ENCODE results near the gene HIRA.

DNA sequence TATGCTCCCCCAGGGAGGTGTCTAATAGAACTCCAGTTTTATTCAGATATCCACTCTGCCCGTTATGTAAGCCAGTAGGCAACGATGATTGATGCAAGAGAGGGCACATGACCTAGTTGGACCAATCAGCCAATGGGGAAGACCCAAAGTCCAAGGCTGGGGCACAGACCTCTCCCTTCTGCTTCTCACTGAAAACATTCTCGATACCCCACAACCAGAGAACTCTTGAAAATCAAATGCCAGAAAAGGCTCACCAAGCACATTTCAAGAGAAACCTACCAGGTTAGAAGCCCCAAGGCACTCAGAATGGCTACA is 7.4 kb downstream of the HIRA start:
- TF ChIP-seq POLR2AphosphoS5 (IDR thresholded peaks at IDR 0.05; ENCODE audit: low read depth, low read length) (no peak), POLR2A (IDR thresholded peaks at IDR 0.05; ENCODE audit: low read depth, low read length) (no peak), TAF1 (IDR thresholded peaks at IDR 0.05; ENCODE audit: borderline replicate concordance, low read depth, low read length) (no peak)
